Cardiac fibroblast (primary cell): ENCODE measurements around the gene KCNJ10.

Experiments
- DNase-seq, 2 donors: peaks; one replicate each; pipeline versions ENCODE4 v3.0.0 to v3.0.0-alpha.2; 2010; ENCODE audit warnings: low read depth in 2 of 2
- H3K4me3 ChIP-seq, 2 donors: replicated peaks in 1 of 2; 1 replicate in 1 of 2; 2 replicates in 1 of 2; pipeline ENCODE4 v1.5.1; 2011; ENCODE audit warnings: low read depth in 2 of 2, low read length in 2 of 2, mild to moderate bottlenecking in 2 of 2, moderate library complexity in 1 of 2
- TF ChIP-seq, protein P1 (sequence below): IDR thresholded peaks from one replicate; pipeline ENCODE4 v1.5.1; 2011; ENCODE audit warnings: low read depth, mild to moderate bottlenecking, low read length, inconsistent platforms

The KCNJ10 gene

DNA sequence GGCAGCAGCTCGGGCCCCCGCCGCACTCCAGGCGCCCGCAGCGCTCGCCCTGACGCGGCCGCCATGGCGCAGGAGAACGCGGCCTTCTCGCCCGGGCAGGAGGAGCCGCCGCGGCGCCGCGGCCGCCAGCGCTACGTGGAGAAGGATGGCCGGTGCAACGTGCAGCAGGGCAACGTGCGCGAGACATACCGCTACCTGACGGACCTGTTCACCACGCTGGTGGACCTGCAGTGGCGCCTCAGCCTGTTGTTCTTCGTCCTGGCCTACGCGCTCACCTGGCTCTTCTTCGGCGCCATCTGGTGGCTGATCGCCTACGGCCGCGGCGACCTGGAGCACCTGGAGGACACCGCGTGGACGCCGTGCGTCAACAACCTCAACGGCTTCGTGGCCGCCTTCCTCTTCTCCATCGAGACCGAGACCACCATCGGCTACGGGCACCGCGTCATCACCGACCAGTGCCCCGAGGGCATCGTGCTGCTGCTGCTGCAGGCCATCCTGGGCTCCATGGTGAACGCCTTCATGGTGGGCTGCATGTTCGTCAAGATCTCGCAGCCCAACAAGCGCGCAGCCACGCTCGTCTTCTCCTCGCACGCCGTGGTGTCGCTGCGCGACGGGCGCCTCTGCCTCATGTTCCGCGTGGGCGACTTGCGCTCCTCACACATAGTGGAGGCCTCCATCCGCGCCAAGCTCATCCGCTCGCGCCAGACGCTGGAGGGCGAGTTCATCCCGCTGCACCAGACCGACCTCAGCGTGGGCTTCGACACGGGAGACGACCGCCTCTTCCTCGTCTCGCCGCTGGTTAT is 14.2 kb upstream of the KCNJ10 start:
- TF ChIP-seq, protein P1, sequence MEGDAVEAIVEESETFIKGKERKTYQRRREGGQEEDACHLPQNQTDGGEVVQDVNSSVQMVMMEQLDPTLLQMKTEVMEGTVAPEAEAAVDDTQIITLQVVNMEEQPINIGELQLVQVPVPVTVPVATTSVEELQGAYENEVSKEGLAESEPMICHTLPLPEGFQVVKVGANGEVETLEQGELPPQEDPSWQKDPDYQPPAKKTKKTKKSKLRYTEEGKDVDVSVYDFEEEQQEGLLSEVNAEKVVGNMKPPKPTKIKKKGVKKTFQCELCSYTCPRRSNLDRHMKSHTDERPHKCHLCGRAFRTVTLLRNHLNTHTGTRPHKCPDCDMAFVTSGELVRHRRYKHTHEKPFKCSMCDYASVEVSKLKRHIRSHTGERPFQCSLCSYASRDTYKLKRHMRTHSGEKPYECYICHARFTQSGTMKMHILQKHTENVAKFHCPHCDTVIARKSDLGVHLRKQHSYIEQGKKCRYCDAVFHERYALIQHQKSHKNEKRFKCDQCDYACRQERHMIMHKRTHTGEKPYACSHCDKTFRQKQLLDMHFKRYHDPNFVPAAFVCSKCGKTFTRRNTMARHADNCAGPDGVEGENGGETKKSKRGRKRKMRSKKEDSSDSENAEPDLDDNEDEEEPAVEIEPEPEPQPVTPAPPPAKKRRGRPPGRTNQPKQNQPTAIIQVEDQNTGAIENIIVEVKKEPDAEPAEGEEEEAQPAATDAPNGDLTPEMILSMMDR, result peak; percentile 69
- peak; percentile 28 to 43 for DNase-seq
- peak overlapping the region; percentile 11 to 41 for H3K4me3 ChIP-seq

DNA sequence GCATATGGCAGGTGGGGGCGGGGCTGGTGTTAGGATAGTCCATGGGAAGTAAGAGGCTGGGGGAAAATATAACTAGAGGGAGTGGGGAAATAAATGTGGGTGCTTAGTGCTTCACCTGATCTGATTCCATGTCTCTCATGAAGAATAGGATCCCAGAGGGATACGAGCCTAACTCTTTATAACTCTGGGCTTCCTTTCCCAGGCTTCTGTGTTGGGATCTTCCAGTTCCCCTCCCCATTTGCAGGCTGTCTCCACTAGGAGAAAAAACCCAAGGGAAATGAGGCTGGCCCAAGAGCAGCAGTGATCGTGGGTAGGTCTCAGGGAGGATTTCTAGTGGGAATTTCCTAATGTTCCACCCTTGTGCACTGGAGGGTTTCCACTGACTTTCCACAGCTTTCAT is 13.0 kb upstream of the KCNJ10 start:
- no peak for DNase-seq
- no peak overlapping the region for H3K4me3 ChIP-seq
- TF ChIP-seq, protein P1, result no peak

DNA sequence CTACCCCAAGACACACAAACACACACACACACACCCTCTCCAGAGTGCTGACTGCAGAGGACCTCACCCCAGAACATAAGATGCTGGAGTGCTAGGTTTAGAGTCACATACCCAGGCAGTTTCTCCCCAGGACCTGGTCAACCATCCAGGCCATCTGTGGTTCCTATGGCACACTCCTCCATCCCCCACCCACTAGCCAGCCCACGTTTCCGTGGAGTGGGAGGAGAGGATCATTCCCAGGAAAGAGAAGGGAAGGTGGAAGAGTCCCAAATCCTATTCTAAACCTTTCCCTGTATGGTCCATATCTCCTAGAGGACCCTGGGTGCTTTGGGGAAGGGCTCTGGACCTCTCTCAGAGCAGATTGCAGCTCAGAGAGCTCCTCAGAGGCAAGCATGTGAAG is 12.5 kb upstream of the KCNJ10 start:
- no peak overlapping the region for H3K4me3 ChIP-seq
- no peak for DNase-seq
- TF ChIP-seq, protein P1, result no peak

DNA sequence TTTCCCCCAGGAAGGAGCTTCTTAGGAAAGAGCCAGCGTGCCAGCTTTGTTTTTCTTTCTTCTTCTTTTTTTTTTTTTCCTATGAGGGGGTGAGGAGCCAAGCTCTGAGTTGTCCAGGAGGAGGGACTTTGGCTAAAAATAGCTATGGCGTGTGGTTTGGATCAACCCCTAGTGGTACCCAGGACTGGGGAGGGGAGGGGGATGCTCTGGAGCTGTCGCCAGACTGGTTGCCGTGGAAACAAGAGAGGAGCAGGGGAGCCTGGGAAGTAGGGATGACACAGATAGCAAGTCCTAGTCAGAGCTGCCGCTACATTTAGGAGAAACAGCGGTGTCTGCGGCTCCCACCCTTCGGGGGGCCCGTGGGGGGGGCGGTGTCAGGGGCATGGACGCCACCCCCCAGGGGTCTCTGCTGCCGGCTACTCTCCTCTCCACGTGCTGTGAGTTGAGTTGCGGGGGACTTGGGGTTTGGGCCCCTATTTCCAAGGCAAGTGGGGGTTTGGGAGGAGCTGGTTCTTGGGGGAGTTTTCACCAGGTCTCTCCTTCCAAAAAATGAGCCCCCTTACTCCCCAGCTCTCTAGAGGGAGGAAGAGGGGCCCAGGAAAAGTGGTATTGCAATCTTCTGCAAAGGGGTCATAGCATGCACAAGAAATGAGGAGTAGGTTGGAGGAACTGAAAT is 11.4 kb upstream of the KCNJ10 start, which contains the start of gene KCNJ9:
KCNJ9 (plus strand) TSS at position 278 of the 676 bp plus-strand sequence. CDS start 2,493 bp downstream, outside the sequence.
- DNase-seq, result peak in 1 of 2 donors; percentile 24
- TF ChIP-seq, protein P1, result no peak
- no peak within 1 kb of the TSS for H3K4me3 ChIP-seq

DNA sequence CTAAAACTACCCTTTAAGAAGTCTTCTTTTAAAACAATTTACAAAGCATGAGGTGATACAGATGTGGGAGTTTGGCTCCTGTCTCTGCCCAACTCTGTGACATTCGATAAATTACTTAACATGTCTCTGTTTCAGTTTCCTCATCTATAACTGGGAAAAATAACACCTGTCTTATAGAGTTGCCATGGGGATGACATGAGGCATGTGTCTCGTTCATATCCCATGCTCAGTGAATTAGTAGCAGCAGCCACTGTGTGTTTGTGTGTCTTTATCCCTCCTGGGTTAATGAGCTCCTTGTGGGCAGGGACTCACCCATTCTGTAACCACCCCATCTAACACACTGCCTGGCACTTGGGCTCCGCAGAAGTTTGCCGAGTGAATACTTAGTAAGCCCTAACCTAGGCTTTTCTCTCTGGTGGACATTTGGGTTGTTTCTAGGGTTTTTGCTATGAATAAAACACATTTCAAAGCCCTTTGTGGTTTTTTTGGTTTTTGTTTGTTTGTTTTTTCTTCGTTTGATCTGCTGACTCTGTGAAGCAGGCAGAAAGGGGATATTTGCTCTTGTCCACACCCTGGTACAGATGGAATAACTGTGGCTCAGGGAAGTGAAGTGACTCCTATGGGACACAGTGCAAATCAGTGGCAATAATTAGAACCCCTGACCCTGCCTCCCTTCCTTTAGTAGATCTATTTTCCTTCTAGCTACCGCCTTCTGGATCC is 10.6 kb upstream of the KCNJ10 start:
- DNase-seq, result no peak
- no peak overlapping the region for H3K4me3 ChIP-seq
- TF ChIP-seq, protein P1, result no peak

DNA sequence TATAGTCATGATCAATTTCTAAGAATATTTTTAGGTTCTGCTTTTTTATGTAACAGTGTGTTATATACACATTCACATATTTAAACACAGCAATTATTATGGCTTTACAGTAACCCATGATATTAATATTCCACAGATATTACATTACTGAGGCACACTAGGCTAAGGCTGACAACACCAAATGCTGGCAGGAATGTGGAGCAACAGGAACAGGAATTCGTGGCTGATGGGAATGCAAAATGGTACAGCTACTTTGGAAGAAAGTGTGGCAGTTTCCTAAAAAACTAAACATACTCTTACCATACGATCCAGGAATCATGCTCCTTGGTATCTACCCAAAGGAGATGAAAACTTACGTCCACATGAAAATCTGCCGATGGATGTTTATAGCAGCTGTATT is 9.5 kb upstream of the KCNJ10 start:
- no peak overlapping the region for H3K4me3 ChIP-seq
- DNase-seq, result no peak
- TF ChIP-seq, protein P1, result no peak
